Ishikawa (cell line): ENCODE data around the gene EXT2.

Experiments
- CEBPB ChIP-seq: IDR thresholded peaks from 2 replicates; pipeline ENCODE4 v1.6.1; 2012
- CREB1 ChIP-seq: IDR thresholded peaks from 2 replicates; pipeline ENCODE4 v1.6.1; 2012; ENCODE audit warnings: low read depth
- EGR1 ChIP-seq: IDR thresholded peaks from 2 replicates; pipeline ENCODE4 v1.6.1; 2012
- EP300 ChIP-seq: IDR thresholded peaks from 2 replicates; pipeline ENCODE4 v1.6.1; 2012; ENCODE audit warnings: borderline replicate concordance
- FOXM1 ChIP-seq: IDR thresholded peaks from 2 replicates; pipeline ENCODE4 v1.6.1; 2012; ENCODE audit warnings: low read depth, borderline replicate concordance
- NFIC ChIP-seq: IDR thresholded peaks from 2 replicates; pipeline ENCODE4 v1.6.1; 2012
- RAD21 ChIP-seq: IDR thresholded peaks from 2 replicates; pipeline ENCODE4 v1.6.1; 2012; ENCODE audit warnings: low read depth
- TAF1 ChIP-seq: IDR thresholded peaks from 2 replicates; pipeline ENCODE4 v1.6.1; 2012; ENCODE audit warnings: low read depth, mild to moderate bottlenecking
- TCF12 ChIP-seq: IDR thresholded peaks from 2 replicates; pipeline ENCODE4 v1.6.1; 2012; ENCODE audit warnings: low read depth
- TEAD4 ChIP-seq: IDR thresholded peaks from 2 replicates; pipeline ENCODE4 v1.6.1; 2012
- YY1 ChIP-seq: IDR thresholded peaks from 2 replicates; pipeline ENCODE4 v1.6.1; 2012; ENCODE audit warnings: low read depth
- ZBTB7A ChIP-seq: IDR thresholded peaks from 2 replicates; pipeline ENCODE4 v1.6.1; 2012; ENCODE audit warnings: low read depth
- TF ChIP-seq, protein P1 (sequence below): IDR thresholded peaks from 2 replicates; pipeline ENCODE4 v1.6.1; 2012
- TF ChIP-seq, protein P2 (sequence below): IDR thresholded peaks from 2 replicates; pipeline ENCODE4 v1.6.1; 2012
- TF ChIP-seq, protein P3 (sequence below): IDR thresholded peaks from 2 replicates; pipeline ENCODE4 v1.6.1; 2012; ENCODE audit warnings: low read depth, mild to moderate bottlenecking

Gene EXT2

DNA sequence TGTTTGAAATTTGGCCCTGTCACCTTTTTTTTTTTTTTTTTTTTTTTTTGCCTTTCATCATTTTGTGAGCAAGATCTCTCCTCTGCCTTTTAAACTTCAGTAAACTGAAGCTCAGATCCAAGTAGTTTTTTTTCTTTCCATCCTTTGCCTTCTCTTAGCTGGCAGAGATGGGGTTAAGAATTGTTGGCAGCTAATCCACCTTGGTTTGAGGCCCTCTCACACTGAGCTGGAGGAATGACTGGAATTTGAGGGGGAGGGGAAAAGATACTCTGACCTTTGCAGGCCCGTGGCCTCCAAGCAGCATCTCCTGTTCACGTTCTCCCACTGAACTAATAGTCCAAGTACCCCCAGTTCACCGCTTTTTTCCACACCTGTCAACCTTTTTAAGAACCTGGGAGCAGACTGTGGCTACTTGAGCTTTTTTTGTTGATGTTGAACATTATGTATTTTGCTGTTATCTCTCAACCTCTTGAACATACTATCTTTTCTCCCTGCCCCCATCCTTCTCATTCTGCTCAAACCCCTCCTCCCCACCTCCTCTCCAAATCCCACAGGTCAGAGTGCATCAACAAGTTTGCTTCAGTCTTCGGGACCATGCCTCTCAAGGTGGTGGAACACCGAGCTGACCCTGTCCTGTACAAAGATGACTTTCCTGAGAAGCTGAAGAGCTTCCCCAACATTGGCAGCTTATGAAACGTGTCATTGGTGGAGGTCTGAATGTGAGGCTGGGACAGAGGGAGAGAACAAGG, 148.3 kb downstream of the EXT2 start:
- peak; percentile 93 for TF ChIP-seq NFIC
- TF ChIP-seq, protein P1, sequence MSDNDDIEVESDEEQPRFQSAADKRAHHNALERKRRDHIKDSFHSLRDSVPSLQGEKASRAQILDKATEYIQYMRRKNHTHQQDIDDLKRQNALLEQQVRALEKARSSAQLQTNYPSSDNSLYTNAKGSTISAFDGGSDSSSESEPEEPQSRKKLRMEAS = no peak
- peak; percentile 57; the same call in 1 of the 2 replicates for TF ChIP-seq TCF12
- TF ChIP-seq EP300 = peak; percentile 73; the same call in 1 of the 2 replicates
- peak; percentile 99 for TF ChIP-seq TEAD4

DNA sequence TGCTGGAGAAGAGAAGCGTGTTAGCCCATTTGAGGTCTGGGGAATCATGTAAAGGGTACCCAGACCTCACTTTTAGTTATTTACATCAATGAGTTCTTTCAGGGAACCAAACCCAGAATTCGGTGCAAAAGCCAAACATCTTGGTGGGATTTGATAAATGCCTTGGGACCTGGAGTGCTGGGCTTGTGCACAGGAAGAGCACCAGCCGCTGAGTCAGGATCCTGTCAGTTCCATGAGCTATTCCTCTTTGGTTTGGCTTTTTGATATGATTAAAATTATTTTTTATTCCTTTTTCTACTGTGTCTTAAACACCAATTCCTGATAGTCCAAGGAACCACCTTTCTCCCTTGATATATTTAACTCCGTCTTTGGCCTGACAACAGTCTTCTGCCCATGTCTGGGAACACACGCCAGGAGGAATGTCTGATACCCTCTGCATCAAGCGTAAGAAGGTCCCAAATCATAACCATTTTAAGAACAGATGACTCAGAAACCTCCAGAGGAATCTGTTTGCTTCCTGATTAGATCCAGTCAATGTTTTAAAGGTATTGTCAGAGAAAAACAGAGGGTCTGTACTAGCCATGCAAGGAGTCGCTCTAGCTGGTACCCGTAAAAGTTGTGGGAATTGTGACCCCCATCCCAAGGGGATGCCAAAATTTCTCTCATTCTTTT, 149.3 kb downstream of the EXT2 start:
- TF ChIP-seq RAD21 = no peak
- no peak for TF ChIP-seq ZBTB7A
- TF ChIP-seq, protein P2, sequence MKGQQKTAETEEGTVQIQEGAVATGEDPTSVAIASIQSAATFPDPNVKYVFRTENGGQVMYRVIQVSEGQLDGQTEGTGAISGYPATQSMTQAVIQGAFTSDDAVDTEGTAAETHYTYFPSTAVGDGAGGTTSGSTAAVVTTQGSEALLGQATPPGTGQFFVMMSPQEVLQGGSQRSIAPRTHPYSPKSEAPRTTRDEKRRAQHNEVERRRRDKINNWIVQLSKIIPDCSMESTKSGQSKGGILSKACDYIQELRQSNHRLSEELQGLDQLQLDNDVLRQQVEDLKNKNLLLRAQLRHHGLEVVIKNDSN = no peak
- TF ChIP-seq, protein P1 = no peak
- no peak for TF ChIP-seq YY1
- no peak for TF ChIP-seq TAF1
- no peak for TF ChIP-seq CEBPB
- TF ChIP-seq CREB1 = no peak
- no peak for TF ChIP-seq EGR1
- no peak for TF ChIP-seq TEAD4
- no peak for TF ChIP-seq FOXM1
- TF ChIP-seq, protein P3, sequence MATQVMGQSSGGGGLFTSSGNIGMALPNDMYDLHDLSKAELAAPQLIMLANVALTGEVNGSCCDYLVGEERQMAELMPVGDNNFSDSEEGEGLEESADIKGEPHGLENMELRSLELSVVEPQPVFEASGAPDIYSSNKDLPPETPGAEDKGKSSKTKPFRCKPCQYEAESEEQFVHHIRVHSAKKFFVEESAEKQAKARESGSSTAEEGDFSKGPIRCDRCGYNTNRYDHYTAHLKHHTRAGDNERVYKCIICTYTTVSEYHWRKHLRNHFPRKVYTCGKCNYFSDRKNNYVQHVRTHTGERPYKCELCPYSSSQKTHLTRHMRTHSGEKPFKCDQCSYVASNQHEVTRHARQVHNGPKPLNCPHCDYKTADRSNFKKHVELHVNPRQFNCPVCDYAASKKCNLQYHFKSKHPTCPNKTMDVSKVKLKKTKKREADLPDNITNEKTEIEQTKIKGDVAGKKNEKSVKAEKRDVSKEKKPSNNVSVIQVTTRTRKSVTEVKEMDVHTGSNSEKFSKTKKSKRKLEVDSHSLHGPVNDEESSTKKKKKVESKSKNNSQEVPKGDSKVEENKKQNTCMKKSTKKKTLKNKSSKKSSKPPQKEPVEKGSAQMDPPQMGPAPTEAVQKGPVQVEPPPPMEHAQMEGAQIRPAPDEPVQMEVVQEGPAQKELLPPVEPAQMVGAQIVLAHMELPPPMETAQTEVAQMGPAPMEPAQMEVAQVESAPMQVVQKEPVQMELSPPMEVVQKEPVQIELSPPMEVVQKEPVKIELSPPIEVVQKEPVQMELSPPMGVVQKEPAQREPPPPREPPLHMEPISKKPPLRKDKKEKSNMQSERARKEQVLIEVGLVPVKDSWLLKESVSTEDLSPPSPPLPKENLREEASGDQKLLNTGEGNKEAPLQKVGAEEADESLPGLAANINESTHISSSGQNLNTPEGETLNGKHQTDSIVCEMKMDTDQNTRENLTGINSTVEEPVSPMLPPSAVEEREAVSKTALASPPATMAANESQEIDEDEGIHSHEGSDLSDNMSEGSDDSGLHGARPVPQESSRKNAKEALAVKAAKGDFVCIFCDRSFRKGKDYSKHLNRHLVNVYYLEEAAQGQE = no peak
- no peak for TF ChIP-seq EP300
- TF ChIP-seq NFIC = no peak
- no peak for TF ChIP-seq TCF12

DNA sequence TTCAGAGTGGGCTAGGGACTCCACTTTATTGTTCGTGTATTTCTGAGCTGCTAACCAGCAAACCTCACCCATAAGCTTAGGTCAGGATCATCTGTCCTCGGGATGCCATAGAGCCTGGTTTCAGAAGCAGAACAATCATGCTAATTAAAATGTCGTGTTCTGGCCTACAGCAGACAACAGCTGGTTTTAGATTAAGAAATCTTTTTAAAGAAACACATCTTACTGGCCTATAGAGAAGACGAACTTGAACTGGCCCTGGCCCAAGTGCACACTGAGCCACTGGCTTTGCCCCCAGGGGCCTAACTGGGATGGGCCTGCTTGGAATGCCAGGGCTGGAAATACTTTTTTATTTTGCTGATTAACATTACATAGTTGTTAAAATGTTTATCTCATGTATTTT, 151.2 kb downstream of the EXT2 start:
- TF ChIP-seq, protein P1 = no peak
- no peak for TF ChIP-seq EGR1
- TF ChIP-seq TCF12 = no peak
- TF ChIP-seq TEAD4 = no peak
- no peak for TF ChIP-seq EP300
- TF ChIP-seq, protein P3 = no peak
- TF ChIP-seq, protein P2 = no peak
- TF ChIP-seq FOXM1 = no peak
- TF ChIP-seq TAF1 = no peak
- TF ChIP-seq NFIC = no peak
- no peak for TF ChIP-seq ZBTB7A

DNA sequence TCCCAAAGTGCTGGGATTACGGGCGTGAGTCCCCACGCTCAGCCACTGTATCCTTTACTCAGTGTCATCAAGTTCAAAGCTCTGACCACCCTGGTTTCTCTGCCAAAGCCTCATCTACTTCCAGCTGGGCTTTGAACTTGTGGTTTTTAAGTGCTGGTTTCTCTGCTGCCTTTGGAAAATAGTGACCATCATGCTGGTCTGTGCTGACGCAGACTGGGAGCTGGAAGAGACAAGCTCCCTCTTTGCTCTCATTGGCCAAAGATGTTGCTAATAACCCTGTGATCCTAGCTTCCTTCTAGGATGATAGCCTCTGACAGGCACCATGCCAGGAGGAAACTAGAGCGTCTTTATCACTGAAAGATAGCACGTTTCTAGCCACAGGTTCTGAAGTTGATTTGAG, 152.0 kb downstream of the EXT2 start:
- TF ChIP-seq FOXM1 = no peak
- no peak for TF ChIP-seq NFIC
- TF ChIP-seq, protein P2 = no peak
- no peak for TF ChIP-seq EP300
- TF ChIP-seq TCF12 = no peak
- TF ChIP-seq, protein P1 = no peak
- TF ChIP-seq ZBTB7A = no peak
- no peak for TF ChIP-seq CREB1
- no peak for TF ChIP-seq TAF1
- no peak for TF ChIP-seq CEBPB
- TF ChIP-seq TEAD4 = no peak
- TF ChIP-seq, protein P3 = no peak
- TF ChIP-seq EGR1 = no peak
- no peak for TF ChIP-seq RAD21
- TF ChIP-seq YY1 = no peak
